Trophoblast cell (in vitro differentiated cells and primary cell): Measurements from ENCODE around the gene LUZP1.
"Not testable (repeated sequence)": the region's sequence is repeated elsewhere in the genome, so short reads cannot be mapped to it uniquely, and the experiment has no call there.

Experiments used
- DNase-seq, 2 donors: peaks; one replicate each; pipeline ENCODE4 v3.0.0-alpha.2; 2016
- H2AFZ ChIP-seq: 2 replicates; pipeline ENCODE4 v1.6.1; 2013; ENCODE audit warnings: low read length, moderate library complexity, mild to moderate bottlenecking; ENCODE audit not compliant: insufficient read depth, poor library complexity
- H2AK5ac ChIP-seq: 2 replicates; pipeline ENCODE4 v1.6.1; 2013; ENCODE audit warnings: mild to moderate bottlenecking, low read length
- H2BK120ac ChIP-seq: 2 replicates; pipeline ENCODE4 v1.6.1; 2013; ENCODE audit warnings: low read length, mild to moderate bottlenecking, moderate library complexity; ENCODE audit not compliant: insufficient read depth, poor library complexity
- H2BK12ac ChIP-seq: 2 replicates; pipeline ENCODE4 v1.6.1; 2013; ENCODE audit warnings: mild to moderate bottlenecking, low read length, moderate library complexity
- H2BK5ac ChIP-seq: 2 replicates; pipeline ENCODE4 v1.6.1; 2013; ENCODE audit warnings: low read length, low read depth, moderate library complexity, mild to moderate bottlenecking; ENCODE audit not compliant: poor library complexity
- H3K14ac ChIP-seq: 2 replicates; pipeline ENCODE4 v1.6.1; 2013; ENCODE audit warnings: mild to moderate bottlenecking, low read length
- H3K18ac ChIP-seq: 2 replicates; pipeline ENCODE4 v1.6.1; 2013; ENCODE audit warnings: mild to moderate bottlenecking, low read length
- H3K23ac ChIP-seq: 2 replicates; pipeline ENCODE4 v1.6.1; 2013; ENCODE audit warnings: low read length
- H3K27ac ChIP-seq: 2 replicates; pipeline ENCODE4 v1.5.1; 2013; ENCODE audit warnings: low read depth, mild to moderate bottlenecking, inconsistent platforms, low read length, moderate library complexity
- H3K27me3 ChIP-seq: 2 replicates; pipeline ENCODE4 v1.6.1; 2013; ENCODE audit warnings: inconsistent platforms, mild to moderate bottlenecking, low read length, moderate library complexity; ENCODE audit not compliant: insufficient read depth
- H3K36me3 ChIP-seq, 2 experiments: 1 replicate in 1 of 2; 2 replicates in 1 of 2; pipeline ENCODE4 v1.6.1; 2013; ENCODE audit warnings: low read length in 2 of 2, mild to moderate bottlenecking in 2 of 2, moderate library complexity in 1 of 2; ENCODE audit not compliant: insufficient read depth in 2 of 2, control insufficient read depth in 1 of 2
- H3K4ac ChIP-seq: 2 replicates; pipeline ENCODE4 v1.6.1; 2013; ENCODE audit warnings: low read depth, mild to moderate bottlenecking, low read length, moderate library complexity
- H3K4me1 ChIP-seq, 2 experiments: 1 replicate in 1 of 2; 2 replicates in 1 of 2; pipeline ENCODE4 v1.6.1; 2013; ENCODE audit warnings: low read length in 2 of 2, mild to moderate bottlenecking in 2 of 2, moderate library complexity in 1 of 2; ENCODE audit not compliant: insufficient read depth in 2 of 2, control insufficient read depth in 1 of 2
- H3K4me2 ChIP-seq: 2 replicates; pipeline ENCODE4 v1.6.1; 2013; ENCODE audit warnings: inconsistent platforms, mild to moderate bottlenecking, low read length, moderate library complexity
- H3K4me3 ChIP-seq: 2 replicates; pipeline ENCODE4 v1.5.1; 2013; ENCODE audit warnings: mild to moderate bottlenecking, low read depth, low read length, inconsistent platforms
- H3K79me1 ChIP-seq: one replicate; pipeline ENCODE4 v1.6.1; 2013; ENCODE audit warnings: low read length
- H3K79me2 ChIP-seq: 2 replicates; pipeline ENCODE4 v1.6.1; 2013; ENCODE audit warnings: low read length, mild to moderate bottlenecking; ENCODE audit not compliant: control insufficient read depth, insufficient read depth, poor library complexity
- H3K9ac ChIP-seq: 2 replicates; pipeline ENCODE4 v1.6.1; 2013; ENCODE audit warnings: mild to moderate bottlenecking, low read length
- H3K9me3 ChIP-seq: 2 replicates; pipeline ENCODE4 v1.6.1; 2013; ENCODE audit warnings: low read depth, mild to moderate bottlenecking, control low read depth, inconsistent platforms, low read length; ENCODE audit not compliant: insufficient read depth
- H4K12ac ChIP-seq: 2 replicates; pipeline ENCODE4 v1.6.1; 2013; ENCODE audit warnings: low read depth, mild to moderate bottlenecking, low read length, moderate library complexity
- H4K8ac ChIP-seq: 2 replicates; pipeline ENCODE4 v1.6.1; 2013; ENCODE audit warnings: low read depth, mild to moderate bottlenecking, low read length, moderate library complexity
- H4K91ac ChIP-seq: one replicate; pipeline ENCODE4 v1.6.1; 2013; ENCODE audit warnings: low read depth, mild to moderate bottlenecking, low read length, moderate library complexity
- WGBS: extraction: QIAGEN DNeasy Blood & Tissue Kit; methylation state at CpG from one replicate; pipeline ENCODE4 v1.1.7; 2013; ENCODE audit warnings: missing lambda C conversion rate; ENCODE audit not compliant: insufficient read length, insufficient coverage; ENCODE audit errors: extremely low coverage; 5-methylcytosine and 5-hydroxymethylcytosine counted together

The LUZP1 gene

GRCh38 chr1:23210351-23210785 lies 41.7 kb upstream of the LUZP1 start:
- no peaks in the 10 kb centered on the region for H3K79me2 ChIP-seq
- no peak overlapping the region for H4K91ac ChIP-seq
- H3K23ac ChIP-seq, result no peak overlapping the region
- peaks cover 2% of the 10 kb centered on the region for H3K79me1 ChIP-seq
- H3K4me1 ChIP-seq, result peaks cover 1 to 4% of the 10 kb centered on the region in 2 experiments
- no peak overlapping the region for H2AK5ac ChIP-seq
- H3K9ac ChIP-seq, result no peak overlapping the region
- H2AFZ ChIP-seq, result no peak overlapping the region
- no CpG with 5 or more reads among the region's 6 CpGs for WGBS
- no peak overlapping the region for H2BK5ac ChIP-seq
- no peak overlapping the region for H3K14ac ChIP-seq
- no peak overlapping the region for H3K4ac ChIP-seq
- H4K12ac ChIP-seq, result no peak overlapping the region
- H3K18ac ChIP-seq, result no peak overlapping the region
- H3K4me3 ChIP-seq, result no peak overlapping the region
- H4K8ac ChIP-seq, result no peak overlapping the region
- no peak overlapping the region for H3K4me2 ChIP-seq
- no peaks in the 10 kb centered on the region for H3K36me3 ChIP-seq
- H3K27ac ChIP-seq, result no peak overlapping the region
- no peak overlapping the region for H2BK12ac ChIP-seq
- no peaks in the 10 kb centered on the region for H3K27me3 ChIP-seq
- no peak overlapping the region for H2BK120ac ChIP-seq
- DNase-seq, result no peak
- H3K9me3 ChIP-seq, result no peaks in the 10 kb centered on the region

DNA sequence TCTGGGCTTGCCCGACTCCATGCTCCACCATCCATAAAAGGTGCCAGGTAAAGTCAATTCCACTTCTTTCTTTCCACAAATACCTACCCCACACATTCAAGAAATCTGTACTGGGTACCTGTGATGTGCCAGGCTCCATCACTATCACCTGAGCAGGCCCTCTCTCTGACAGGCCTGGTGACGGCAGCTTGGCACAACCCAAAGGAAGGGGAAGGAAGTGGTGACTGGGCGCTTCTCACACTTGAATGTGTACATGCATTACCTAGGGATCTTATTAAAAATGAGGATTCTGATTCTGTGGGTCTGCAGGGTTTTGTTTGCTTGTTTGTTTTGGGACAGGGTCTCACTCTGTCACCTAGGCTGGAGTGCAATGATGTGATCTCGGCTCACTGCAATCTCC lies 41.1 kb upstream of the LUZP1 start:
- no peak for DNase-seq
- no peak overlapping the region for H2BK120ac ChIP-seq
- H2BK5ac ChIP-seq, result no peak overlapping the region

GRCh38 chr1:23208527-23208926 lies 39.9 kb upstream of the LUZP1 start:
- Histone ChIP-seq H4K91ac (no peak overlapping the region), H3K27ac (no peak overlapping the region)

More for the DNA sequence above, 41.1 kb upstream of the LUZP1 start:
- peaks cover 1 to 4% of the 10 kb centered on the region in 2 experiments for H3K4me1 ChIP-seq
- H2AK5ac ChIP-seq, result no peak overlapping the region
- no peak overlapping the region for H4K12ac ChIP-seq
- no peak overlapping the region for H3K14ac ChIP-seq
- H2AFZ ChIP-seq, result no peak overlapping the region
- no peak overlapping the region for H3K4ac ChIP-seq
- no peaks in the 10 kb centered on the region for H3K36me3 ChIP-seq
- H2BK12ac ChIP-seq, result no peak overlapping the region
- no peaks in the 10 kb centered on the region for H3K27me3 ChIP-seq
- no peak overlapping the region for H3K4me3 ChIP-seq
- H3K9me3 ChIP-seq, result no peaks in the 10 kb centered on the region
- H4K8ac ChIP-seq, result peak overlapping the region; percentile 7
- H3K9ac ChIP-seq, result no peak overlapping the region
- H4K91ac ChIP-seq, result no peak overlapping the region
- peaks cover 2% of the 10 kb centered on the region for H3K79me1 ChIP-seq
- H3K27ac ChIP-seq, result no peak overlapping the region
- no peak overlapping the region for H3K23ac ChIP-seq
- no peaks in the 10 kb centered on the region for H3K79me2 ChIP-seq
- H3K4me2 ChIP-seq, result no peak overlapping the region
- WGBS, result no CpG with 5 or more reads among the region's 4 CpGs
- no peak overlapping the region for H3K18ac ChIP-seq

DNA sequence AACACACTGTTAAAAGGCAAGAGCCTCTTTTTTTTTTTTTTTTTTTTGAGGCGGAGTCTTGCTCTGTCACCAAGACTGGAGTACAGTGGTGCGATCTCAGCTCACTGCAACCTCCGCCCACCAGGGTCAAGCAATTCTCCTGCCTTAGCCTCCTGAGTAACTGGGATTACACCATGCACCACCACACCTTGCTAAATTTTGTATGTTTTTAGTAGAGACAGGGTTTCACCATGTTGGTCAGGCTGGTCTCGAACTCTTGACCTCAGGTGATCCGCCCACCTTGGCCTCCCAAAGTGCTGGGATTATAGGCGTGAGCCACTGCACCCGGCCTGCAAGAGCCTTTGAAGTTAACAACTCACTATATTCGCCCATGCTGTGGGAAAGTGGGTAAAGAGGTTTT lies 39.1 kb upstream of the LUZP1 start:
- H3K79me1 ChIP-seq, H3K27ac ChIP-seq, H3K14ac ChIP-seq, H3K4me2 ChIP-seq, H4K91ac ChIP-seq, H3K27me3 ChIP-seq, H3K23ac ChIP-seq, H3K4ac ChIP-seq, H2BK12ac ChIP-seq, DNase-seq, H4K8ac ChIP-seq, H3K79me2 ChIP-seq, H3K4me3 ChIP-seq, H2AFZ ChIP-seq, H3K9me3 ChIP-seq, H3K36me3 ChIP-seq, H4K12ac ChIP-seq, H2BK5ac ChIP-seq, H3K4me1 ChIP-seq, H2BK120ac ChIP-seq, H2AK5ac ChIP-seq, H3K9ac ChIP-seq, H3K18ac ChIP-seq: not testable (repeated sequence)
- WGBS, result no CpG with 5 or more reads among the region's 8 CpGs

More at GRCh38 chr1:23208527-23208926, 39.9 kb upstream of the LUZP1 start:
- H3K79me1 ChIP-seq, result peaks cover 2% of the 10 kb centered on the region
- no peak overlapping the region for H3K18ac ChIP-seq
- H3K4ac ChIP-seq, result no peak overlapping the region
- H3K23ac ChIP-seq, result no peak overlapping the region
- peaks cover 1 to 4% of the 10 kb centered on the region in 2 experiments for H3K4me1 ChIP-seq
- no peak for DNase-seq
- H3K4me3 ChIP-seq, result no peak overlapping the region
- H3K9ac ChIP-seq, result no peak overlapping the region
- H2AFZ ChIP-seq, result no peak overlapping the region
- peaks cover 2% of the 10 kb centered on the region for H3K9me3 ChIP-seq
- no peak overlapping the region for H4K12ac ChIP-seq
- H3K14ac ChIP-seq, result no peak overlapping the region
- H3K4me2 ChIP-seq, result no peak overlapping the region
- H2AK5ac ChIP-seq, result no peak overlapping the region
- no peak overlapping the region for H4K8ac ChIP-seq
- H3K79me2 ChIP-seq, result no peaks in the 10 kb centered on the region
- no CpG with 5 or more reads among the region's 2 CpGs for WGBS
- H3K36me3 ChIP-seq, result no peaks in the 10 kb centered on the region
- H2BK120ac ChIP-seq, result no peak overlapping the region
- no peak overlapping the region for H2BK5ac ChIP-seq
- no peak overlapping the region for H2BK12ac ChIP-seq
- H3K27me3 ChIP-seq, result no peaks in the 10 kb centered on the region
